Stimulated activated CD4-positive, alpha-beta T cell treated with anti-CD3 and anti-CD28 coated beads, Interleukin-1b, Interleukin-23, amount 100 ng/mL, for 4 hours (primary cell): ENCODE measurements around the gene GBP1.
"Not testable (repeated sequence)": the region's sequence is repeated elsewhere in the genome, so short reads cannot be mapped to it uniquely, and the experiment has no call there.

Source experiments
- DNase-seq, 2 donors: peaks; one replicate each; pipeline ENCODE4 v3.0.0-alpha.2; 2020; ENCODE audit warnings: low read depth in 2 of 2

GBP1 gene

DNA sequence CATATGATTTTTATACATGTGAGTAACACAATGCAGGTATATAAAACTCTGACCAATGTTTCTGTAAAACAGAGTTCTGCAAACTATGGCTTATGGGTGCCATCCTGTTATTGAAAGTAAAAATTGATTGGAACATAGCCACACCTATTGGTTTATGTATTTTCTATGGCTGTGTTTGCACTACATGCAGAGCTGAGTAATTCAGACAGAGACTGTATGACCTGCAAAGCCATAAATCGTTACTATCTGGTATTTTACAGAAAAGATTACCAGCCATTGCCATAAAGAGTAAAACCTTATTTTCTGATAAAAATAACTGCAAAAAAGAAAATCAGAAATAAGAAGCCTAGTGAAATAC, 13.1 kb downstream of the GBP1 start:
- no peak for DNase-seq

DNA sequence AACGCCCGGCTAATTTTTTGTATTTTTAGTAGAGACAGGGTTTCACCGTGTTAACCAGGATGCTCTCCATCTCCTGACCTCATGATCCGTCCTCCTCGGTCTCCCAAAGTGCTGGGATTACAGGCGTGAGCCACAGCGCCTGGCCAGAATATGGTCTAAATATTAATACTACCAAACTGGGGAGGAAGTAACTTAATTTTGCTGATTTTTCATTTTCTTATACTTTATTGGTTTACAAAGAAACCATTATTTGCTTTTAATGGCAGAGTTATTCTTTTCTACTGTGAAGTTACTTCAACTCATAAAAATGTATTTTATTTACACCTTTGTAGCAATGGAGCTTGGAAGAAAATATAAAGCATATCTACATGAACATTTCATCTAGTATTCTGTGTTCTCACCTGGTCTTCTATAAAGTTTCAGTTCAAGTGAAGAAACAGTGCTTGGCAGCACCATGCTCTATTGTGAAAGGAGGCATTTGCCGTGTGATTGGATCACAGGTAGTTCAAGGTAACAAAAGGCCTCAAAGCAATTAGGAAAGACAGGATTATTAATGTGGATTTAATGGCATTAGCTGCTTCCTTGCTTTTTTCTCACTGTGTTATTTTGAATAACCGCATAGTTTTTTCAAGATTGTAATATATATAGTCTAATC, 13.6 kb downstream of the GBP1 start:
- DNase-seq, result no peak

DNA sequence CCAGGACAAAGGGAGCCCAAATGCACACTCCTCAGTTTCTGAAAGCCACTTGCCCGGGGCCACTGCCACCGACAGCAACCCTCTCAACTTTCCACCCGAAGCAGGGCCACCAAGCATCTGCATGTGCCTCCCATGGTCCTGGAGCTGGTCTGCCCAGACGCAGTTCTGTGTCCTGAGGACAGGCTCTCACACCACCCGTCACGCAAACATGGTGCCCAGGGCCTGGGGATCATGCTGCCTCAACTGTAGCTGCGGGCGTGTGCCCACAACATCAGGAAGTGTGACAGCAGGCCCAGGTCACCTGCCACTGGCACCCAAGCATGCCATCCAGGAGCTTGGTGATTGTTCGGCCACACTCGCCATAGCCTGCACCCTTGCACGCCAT, 14.4 kb downstream of the GBP1 start:
- no peak for DNase-seq

DNA sequence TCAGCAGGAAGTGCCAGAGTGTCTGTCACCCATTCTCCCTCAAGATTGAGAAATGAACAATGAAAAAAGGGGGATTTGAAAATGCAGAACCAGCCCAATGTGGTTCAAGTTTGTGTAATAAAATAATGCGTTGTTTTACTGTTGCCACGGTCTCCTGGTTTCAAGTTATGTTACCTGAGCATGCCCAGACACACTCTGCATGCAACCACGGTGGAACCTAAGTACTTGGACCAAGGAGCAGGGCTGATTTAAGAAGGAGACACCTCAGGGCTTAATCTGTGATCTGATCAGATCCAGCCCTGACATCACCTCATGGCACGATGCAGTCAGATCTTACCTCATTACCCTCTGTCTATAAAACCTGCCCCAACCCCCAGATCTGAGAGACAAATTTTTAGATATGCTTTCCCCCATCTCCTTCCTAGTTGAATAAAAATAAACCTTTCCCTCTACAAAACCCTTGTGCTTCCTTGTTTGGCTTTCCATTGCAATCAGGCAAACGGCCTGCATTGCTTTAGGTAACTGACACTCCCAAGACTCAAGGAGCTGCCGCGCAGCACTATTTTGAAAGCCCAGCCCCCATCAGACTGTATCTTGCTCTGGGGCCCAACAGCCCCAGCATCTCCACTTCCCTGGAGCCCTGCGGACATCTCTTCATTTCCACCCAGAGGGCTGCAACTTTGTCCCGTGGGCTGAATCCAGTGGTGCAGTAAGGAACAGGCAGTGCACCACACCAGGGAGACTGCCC, 14.9 kb downstream of the GBP1 start:
- DNase-seq, result not testable (repeated sequence)

DNA sequence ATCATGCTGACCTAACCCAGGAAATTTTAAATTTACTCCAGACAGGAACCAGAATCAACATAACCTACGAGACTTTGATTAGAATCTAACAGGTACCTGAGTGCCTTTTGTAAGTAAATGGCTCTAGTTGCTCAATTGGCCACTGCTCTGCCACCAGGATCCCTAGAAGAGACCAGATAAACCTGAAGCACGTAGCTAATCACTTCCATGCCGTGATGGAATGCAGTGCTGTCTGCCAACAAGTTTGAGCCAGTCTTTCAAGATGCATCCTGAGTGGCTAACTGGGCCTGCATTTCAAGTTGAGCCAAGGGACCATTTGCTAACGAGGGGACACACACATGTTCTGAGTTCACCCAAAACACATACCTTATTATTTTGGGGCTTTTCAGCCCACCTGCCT, 15.8 kb downstream of the GBP1 start:
- not testable (repeated sequence) for DNase-seq

DNA sequence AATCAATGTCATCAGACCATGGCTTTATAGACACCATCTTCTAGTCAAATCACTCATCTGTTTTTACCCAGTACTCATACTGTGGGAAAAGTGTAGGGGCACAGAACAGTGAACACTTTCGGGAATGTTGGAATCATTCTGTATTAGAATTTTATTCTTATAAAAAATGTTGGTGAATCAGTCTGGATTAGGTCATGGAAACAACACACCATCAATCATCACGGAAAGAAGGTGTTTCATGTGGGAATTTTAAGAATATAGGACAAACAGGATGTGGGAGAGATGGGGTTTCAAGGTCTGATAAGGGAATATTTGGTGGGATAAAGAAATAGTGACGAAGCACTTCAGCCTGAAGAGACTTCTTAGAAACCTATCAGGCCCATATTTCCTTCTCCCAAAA, 17.3 kb downstream of the GBP1 start:
- DNase-seq, result no peak

DNA sequence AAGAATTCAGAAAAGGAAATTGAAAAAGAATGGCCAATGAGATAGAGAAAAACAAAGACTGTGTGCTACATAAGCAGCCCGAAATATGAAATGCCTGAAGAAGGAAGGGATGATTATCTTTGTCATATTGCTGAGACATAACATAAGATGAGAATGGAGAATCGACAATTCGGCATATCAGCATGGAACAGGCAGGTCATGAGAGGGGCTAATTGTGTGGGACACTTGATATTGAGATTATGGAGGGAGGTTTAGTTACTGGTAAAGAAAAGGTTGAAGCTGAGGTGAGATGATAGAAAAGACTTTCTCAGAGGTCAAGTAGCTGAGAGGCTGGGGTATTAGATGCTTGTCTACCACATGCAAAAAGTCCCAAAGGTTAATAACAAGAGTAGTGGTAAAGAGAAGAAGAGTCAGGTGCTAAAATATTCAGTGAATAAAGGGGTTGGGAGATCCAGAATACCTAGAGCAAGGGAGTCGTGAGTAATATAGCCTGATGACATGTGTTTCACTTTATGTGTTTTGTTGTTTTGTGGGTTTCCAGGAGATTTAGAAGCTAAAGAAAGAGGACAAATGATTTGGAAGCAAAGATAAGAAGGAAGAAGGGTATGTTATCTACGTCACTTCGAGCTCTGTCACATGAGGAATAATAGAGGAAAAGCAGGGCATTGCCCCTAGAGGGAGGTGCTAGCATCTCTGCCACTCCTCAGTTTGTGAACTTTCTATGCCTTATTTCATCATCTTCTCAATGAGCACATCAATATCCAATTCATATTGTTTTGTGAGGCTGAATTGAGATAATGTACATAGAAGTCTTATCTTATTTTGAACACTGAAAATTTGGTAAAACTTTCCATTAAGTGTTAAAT, 18.5 kb downstream of the GBP1 start:
- DNase-seq, result not testable (repeated sequence)

DNA sequence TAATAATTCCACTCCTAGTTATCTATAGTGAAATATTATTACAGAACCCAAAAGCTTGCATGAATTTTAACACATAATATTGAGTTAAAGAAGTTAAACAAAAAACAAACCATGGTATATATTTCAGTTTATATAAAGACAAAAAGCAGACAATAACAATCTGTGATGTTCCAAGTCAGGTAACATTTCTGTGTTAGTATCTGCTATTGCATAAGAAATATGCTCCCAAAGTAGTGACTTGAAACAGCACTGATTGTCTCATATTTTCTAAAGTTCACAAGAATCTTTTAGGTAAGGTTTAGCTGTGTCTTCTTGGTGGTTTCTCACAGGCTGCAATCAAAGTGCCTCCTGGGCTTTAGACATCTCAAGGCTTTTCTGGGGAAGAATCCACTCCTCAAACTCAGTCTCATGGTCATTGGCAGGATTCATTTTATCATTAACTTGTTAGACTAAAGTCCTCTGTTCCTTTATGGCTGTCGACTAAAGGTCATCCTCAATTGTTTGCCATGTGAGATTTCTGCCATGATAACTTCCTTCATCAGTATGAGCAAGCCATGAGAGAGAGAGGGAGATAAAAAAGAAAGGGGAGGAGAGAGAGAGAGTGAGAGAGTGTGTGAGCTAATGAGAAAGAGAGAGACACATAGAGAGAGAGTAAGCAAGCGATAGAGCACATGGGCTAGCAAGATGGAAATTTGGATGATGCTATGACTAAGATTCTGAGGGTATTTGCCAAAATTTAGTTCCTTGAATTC, 19.9 kb downstream of the GBP1 start:
- DNase-seq, result no peak

DNA sequence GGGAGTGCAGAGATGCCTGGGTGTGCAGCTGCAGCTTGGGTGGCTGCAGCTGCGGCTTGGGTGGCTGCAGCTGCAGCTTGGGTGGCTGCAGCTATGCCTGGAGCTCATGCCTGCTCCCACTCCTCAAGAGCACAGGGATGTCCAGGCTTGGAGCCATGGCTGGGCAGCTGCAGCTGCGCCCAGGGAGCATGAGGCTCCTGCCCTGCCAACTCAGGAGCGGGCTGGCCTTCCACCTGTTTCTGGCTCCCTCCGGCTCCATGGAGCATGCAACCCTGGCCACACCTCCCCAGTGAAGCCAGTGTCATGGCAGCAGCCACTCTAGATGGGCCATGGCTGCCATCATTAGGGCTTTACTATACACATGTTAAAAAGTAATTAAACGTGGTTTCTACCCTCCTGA, 21.1 kb downstream of the GBP1 start:
- DNase-seq, result no peak

DNA sequence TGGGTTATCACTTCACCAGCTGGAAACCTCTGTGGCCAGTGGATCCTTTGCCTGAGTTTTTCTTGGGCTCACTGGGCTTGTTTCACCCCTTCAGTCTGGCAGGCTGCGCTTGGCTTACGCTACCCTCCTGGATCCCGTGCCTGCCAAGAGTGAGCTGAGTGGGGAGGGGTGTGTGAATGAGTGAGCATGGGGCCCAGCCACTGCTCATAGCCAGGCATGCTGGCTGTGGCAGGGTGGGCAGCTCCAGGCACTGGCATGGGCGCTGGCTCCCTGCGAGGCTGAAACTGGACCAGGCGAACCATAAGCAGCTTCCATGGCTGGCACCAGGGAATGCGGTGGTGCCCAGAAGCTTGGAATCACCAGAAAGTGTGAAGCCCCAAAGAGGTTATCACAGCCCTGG, 22.5 kb downstream of the GBP1 start:
- no peak for DNase-seq

DNA sequence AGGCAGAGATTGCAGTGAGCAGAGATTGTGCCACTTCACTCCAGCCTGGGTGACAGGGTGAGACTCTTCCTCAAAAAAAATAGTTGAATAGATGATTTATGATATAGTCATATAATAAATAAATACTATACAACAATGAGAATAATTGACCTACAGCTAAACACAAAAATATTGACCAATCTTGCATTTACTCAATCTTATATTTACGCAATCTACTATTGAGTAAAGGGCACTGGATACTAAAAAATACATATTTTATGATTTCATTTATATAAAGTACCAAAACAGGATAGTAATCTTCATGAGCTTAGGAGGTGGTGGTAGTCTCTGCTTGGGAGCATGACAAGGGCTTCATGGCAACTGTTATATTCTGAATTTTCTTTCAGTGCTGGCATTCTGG, 23.3 kb downstream of the GBP1 start:
- DNase-seq, result no peak

DNA sequence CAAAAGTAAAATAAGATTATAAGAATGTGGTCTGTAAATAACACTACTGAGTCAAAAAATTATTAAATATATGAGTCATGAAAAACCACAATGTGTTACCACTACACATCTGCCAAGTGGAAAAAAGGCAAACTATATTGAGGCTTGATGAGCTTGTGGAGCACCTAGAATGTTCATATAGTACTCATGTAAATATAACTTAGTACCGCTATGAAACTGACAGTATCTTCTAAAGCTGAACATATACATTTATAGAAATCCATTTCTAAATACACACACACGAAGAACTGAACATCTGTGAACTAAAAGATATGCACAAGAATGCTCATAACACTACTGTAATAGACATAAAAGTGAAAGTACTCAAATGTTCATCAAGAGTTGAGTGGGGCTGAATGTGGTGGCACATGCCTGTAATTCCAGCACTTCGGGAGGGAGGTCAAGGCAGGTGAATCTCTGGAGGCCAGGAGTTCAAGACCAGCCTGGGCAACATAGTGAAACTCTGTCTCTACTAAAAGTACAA, 23.8 kb downstream of the GBP1 start:
- DNase-seq, result no peak

DNA sequence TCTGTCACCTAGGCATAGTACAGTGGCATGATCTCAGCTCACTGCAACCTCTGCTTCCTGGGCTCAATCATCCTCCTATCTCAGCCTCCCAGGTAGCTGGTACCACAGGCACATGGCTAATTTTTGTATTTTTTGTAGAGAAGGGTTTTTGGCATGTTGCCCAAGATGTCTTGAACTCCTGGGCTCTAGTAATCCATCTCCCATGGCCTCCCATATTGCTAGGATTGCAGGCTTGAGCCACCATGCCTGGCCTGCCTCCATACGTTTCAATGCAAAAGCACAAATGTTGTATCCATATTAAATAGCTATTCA, 24.7 kb downstream of the GBP1 start:
- DNase-seq, result no peak

DNA sequence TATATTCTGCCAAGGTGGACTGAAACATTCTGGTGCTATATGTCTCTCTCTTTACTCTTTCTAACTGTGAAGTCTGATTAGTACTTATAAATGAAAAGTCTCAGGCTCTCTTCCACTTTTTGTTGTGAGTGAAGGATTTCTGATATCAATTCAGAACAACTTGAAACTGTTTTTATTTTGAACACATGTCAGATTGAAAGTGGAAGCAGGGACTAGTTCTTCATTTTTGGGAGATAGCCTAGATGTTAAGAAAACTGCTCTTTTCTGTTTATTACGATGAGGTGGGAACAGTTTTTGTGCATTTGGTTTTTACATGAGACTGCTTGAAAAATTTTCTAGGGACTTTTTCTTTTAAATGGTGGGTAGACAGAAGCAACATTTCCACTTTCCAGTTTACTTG, 27.8 kb downstream of the GBP1 start:
- no peak for DNase-seq

DNA sequence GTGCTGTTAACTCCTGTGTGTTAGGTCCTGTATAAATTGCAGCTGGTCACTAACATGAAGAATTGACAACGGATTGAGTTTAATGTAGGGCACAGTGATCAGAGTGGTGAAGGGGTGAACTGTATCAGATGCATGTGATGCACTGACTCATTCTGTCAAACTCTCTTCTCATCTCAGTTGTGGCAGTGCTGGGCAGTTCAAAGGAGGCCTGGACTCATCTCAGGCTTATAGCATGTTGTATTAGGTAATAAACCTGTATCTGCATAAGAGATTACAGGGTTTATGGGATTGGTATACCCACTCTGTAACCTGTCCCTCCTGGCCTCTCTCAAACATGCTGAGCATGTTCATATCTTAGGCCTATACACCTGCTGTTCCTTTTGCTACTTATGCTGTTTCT, 29.9 kb downstream of the GBP1 start:
- DNase-seq, result no peak

DNA sequence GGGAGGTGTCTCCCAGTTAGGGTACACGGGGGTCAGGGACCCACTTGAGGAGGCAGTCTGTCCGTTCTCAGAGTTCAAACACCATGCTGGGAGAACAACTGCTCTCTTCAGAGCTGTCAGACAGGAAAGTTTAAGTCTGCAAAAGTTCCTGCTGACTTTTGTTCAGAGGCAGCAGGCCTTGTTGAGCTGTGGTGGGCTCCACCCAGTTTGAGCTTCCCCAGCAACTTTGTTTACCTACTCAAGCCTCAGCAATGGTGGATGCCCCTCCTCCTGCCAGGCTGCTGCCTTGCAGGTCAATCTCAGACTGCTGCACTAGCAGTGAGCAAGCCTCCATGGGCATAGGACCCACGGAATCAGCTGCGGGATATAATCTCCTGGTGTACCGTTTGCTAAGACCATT, 31.0 kb downstream of the GBP1 start:
- DNase-seq, result not testable (repeated sequence)

DNA sequence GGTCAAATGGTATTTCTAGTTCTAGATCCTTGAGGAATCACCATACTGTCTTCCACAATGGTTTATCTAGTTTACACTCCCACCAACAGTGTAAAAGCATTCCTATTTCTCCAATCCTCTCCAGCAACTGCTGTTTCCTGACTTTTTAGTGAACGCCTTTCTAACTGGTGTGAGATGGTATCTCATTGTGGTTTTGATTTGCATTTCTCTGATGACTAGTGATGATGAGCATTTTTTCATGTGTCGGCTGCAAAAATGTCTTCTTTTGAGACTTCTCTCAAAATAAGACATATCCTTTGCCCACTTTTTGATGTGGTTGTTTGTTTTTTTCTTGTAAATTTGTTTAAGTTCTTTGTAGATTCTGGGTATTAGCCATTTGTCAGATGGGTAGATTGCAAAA, 36.0 kb downstream of the GBP1 start:
- DNase-seq, result not testable (repeated sequence)

DNA sequence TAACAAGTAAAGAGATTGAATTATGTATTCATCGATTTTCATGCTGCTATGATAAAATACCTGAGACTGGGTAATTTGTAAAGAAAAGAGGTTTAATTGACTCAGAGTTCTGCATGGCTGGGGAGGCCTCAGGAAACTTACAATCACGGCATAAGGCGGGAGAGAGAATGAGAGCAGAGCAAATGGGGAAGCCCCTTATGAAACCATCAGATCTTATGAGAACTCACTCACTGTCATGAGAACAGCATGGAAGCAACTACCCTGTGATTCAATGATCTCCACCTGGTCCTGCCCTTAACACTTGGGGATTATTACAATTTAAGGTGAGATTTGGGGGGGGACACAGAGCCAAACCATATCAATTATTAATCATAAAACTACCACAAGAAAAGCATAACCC, 39.1 kb downstream of the GBP1 start:
- DNase-seq, result no peak

DNA sequence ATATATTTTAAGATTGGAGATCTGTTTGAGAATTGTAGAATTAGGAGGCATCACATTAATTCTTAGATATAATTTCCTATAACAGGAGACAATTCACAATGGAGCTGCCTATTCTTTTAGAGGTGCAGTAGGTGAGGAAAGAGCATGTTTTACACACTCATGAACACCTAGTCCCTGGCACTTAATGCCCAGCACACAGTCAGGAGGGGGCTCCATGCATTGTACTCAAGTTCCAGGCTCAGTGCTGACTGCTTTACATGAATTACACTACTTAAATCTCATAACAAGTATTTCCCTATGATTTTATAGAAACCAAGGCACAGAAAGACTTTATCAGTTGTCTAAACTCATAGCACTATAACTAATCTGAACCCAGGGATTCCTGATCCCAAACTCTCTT, 42.0 kb downstream of the GBP1 start:
- no peak for DNase-seq

DNA sequence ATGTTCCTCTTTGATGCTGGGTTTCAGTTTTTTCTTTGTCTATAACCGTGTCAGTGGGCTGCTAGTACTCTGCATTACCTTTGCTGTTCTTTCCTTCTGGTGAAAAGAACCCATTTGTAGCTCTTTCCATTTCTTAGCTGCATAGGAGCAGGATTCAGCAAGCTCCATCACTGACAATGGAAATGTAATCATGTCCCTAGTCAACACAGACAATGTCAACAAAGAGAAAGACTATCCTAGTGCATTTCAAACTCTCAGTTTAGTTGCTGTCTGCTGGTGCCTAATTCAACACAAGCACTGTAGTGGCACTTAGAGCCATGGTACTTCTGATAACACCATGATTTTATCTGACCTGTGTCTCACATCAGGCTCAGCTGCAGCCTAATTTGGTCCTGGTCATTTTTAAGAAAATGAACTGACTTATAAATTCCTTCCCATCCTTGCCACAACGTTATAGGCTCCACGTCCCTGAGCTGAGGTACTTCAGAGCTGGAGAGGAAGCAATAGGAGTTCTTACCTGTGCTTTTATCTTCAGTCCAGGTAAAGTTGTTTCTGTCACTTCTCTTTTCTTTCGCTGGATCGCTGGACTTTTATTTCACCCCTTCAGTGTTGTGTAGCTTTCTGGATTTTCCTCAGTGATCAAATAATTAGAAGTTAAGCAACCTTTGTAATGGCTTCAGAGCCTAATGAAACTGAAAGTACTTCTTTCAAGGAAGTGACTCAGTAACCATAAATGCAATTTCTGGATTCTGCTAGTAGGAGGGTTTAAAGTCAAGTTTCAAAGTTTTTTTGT, 42.6 kb downstream of the GBP1 start, which contains the start of gene GBP3:
Gene GBP3, minus strand, starts transcription at position 700 of the 793 bp plus-strand sequence. CDS start 2,145 bp downstream, outside the sequence.
- DNase-seq, result no peak

DNA sequence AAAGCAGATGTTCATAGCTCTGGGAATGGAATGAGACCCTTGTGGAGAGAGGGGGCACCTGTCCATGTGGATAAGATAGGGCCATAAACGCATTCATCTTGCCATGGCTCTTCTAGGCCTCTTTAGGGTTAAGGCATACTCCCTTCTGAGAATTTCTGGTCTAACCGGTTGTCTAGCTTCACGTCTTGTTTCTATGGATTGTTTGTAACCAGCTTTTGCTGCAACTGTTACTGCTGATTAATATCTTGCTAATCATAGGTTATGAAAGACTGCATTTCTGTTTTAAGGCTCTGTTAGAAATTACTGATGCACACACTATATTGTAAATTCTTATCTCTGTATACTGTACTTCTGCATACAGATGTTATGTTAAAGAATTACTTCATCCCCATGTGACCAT, 46.7 kb downstream of the GBP1 start:
- not testable (repeated sequence) for DNase-seq
